ENCODE results near the gene POU2F1.

Gene POU2F1

GRCh38 chr1:167291539-167292185 is 71.0 kb downstream of the POU2F1 start:
- in situ Hi-C loops (cut with HindIII; ENCODE audit: low sequenced_read_pairs) = no loop called here
- no peak overlapping the region for H3K4me3 ChIP-seq (ENCODE audit: low read depth, low read length)
- TF ChIP-seq CTCF (IDR thresholded peaks at IDR 0.05; ENCODE audit: low read depth, low read length) = no peak
- DNase-seq (ENCODE audit: low read depth, low spot score) = no peak

GRCh38 chr1:167292216-167292615 is 71.5 kb downstream of the POU2F1 start:
- H3K4me3 ChIP-seq (ENCODE audit: low read depth, low read length) = no peak overlapping the region
- no peak for TF ChIP-seq CTCF (IDR thresholded peaks at IDR 0.05; ENCODE audit: low read depth, low read length)
- in situ Hi-C loops (cut with HindIII; ENCODE audit: low sequenced_read_pairs) = no loop called here
- no peak for DNase-seq (ENCODE audit: low read depth, low spot score)

GRCh38 chr1:167293057-167293456 is 72.4 kb downstream of the POU2F1 start:
- in situ Hi-C loops (cut with HindIII; ENCODE audit: low sequenced_read_pairs) = no loop called here

GRCh38 chr1:167294528-167294927 is 73.8 kb downstream of the POU2F1 start:
- in situ Hi-C loops (cut with HindIII; ENCODE audit: low sequenced_read_pairs) = no loop called here

More at GRCh38 chr1:167293057-167293456, 72.4 kb downstream of the POU2F1 start:
- H3K4me3 ChIP-seq (ENCODE audit: low read depth, low read length) = no peak overlapping the region
- TF ChIP-seq CTCF (IDR thresholded peaks at IDR 0.05; ENCODE audit: low read depth, low read length) = no peak
- DNase-seq (ENCODE audit: low read depth, low spot score) = no peak

GRCh38 chr1:167297222-167298214 is 76.8 kb downstream of the POU2F1 start:
- DNase-seq (ENCODE audit: low read depth, low spot score) = no peak
- TF ChIP-seq CTCF (IDR thresholded peaks at IDR 0.05; ENCODE audit: low read depth, low read length) = no peak
- in situ Hi-C loops (cut with HindIII; ENCODE audit: low sequenced_read_pairs) = no loop called here
- no peak overlapping the region for H3K4me3 ChIP-seq (ENCODE audit: low read depth, low read length)

More at GRCh38 chr1:167294528-167294927, 73.8 kb downstream of the POU2F1 start:
- no peak for TF ChIP-seq CTCF (IDR thresholded peaks at IDR 0.05; ENCODE audit: low read depth, low read length)
- DNase-seq (ENCODE audit: low read depth, low spot score) = peak; percentile 19
- no peak overlapping the region for H3K4me3 ChIP-seq (ENCODE audit: low read depth, low read length)

GRCh38 chr1:167298325-167298724 is 77.6 kb downstream of the POU2F1 start:
- no peak for DNase-seq (ENCODE audit: low read depth, low spot score)
- TF ChIP-seq CTCF (IDR thresholded peaks at IDR 0.05; ENCODE audit: low read depth, low read length) = no peak
- H3K4me3 ChIP-seq (ENCODE audit: low read depth, low read length) = no peak overlapping the region
- in situ Hi-C loops (cut with HindIII; ENCODE audit: low sequenced_read_pairs) = no loop called here

All from astrocyte of the spinal cord (primary cell).